IMR-90 (cell line): ENCODE data around the gene SIPA1L3. TPM values are rescaled to one million over a fixed set of nuclear protein-coding genes. Genes with fewer than 3 reads are reported as not detected.

ENCODE experiments used
- ATAC-seq: fragments of 200-7000 bp; cut with Tn5 transposase; 2 replicates; pipeline ENCODE4 v1.9.1; 2020; ENCODE audit warnings: low read depth, mild to moderate bottlenecking, moderate library complexity
- BruUV-seq: library from RNA; stranded (reverse); fragments of 400-500 nt; replicated peaks from 2 replicates; lab custom pipeline; 2021; lab: Mats Ljungman, UMichigan
- CTCF ChIA-PET: fragments of 300-600 bp; formaldehyde crosslinking; extraction: SDS; loops from one replicate; lab custom pipeline; 2021; ENCODE audit warnings: antibody characterized with exemption; lab: Yijun Ruan, JAX
- POLR2A ChIA-PET: fragments of 300-600 bp; sonication (Branson Sonifier 250); formaldehyde crosslinking; loops from one replicate; lab custom pipeline; 2022; ENCODE audit warnings: antibody characterized with exemption; ENCODE audit not compliant: unreplicated experiment; lab: Charles Lee
- DNase-seq: peaks from one replicate; pipeline ENCODE4 v3.0.0; 2013
- H2AFZ ChIP-seq: replicated peaks from 2 replicates; pipeline ENCODE3; 2013; ENCODE audit warnings: low read length, mild to moderate bottlenecking; ENCODE audit not compliant: poor library complexity
- H2AK5ac ChIP-seq: 2 replicates; pipeline ENCODE4 v1.6.1; 2013; ENCODE audit warnings: low read depth, low read length, inconsistent platforms
- H2AK9ac ChIP-seq: replicated peaks from 2 replicates; pipeline ENCODE3; 2013; ENCODE audit warnings: mild to moderate bottlenecking, low read depth, low read length, moderate library complexity; ENCODE audit not compliant: poor library complexity
- H2BK120ac ChIP-seq: 2 replicates; pipeline ENCODE4 v1.6.1; 2013; ENCODE audit warnings: low read depth, low read length, inconsistent platforms
- H2BK15ac ChIP-seq: 3 replicates; pipeline ENCODE4 v1.6.1; 2013; ENCODE audit warnings: low read depth, low read length, inconsistent platforms
- H2BK20ac ChIP-seq: 2 replicates; pipeline ENCODE4 v1.6.1; 2013; ENCODE audit warnings: low read depth, mild to moderate bottlenecking, inconsistent platforms, low read length, moderate library complexity
- H2BK5ac ChIP-seq: 2 replicates; pipeline ENCODE4 v1.6.1; 2013; ENCODE audit warnings: mild to moderate bottlenecking, low read depth, low read length, inconsistent platforms; ENCODE audit not compliant: poor library complexity, severe bottlenecking
- H3K14ac ChIP-seq: replicated peaks from 2 replicates; pipeline ENCODE4 v1.6.1; 2013; ENCODE audit warnings: low read depth, low read length, inconsistent platforms
- H3K18ac ChIP-seq: 2 replicates; pipeline ENCODE4 v1.6.1; 2013; ENCODE audit warnings: low read depth, low read length, control low read depth
- H3K23ac ChIP-seq: 2 replicates; pipeline ENCODE4 v1.6.1; 2013; ENCODE audit warnings: low read depth, low read length, inconsistent platforms
- H3K27ac ChIP-seq: 2 replicates; pipeline ENCODE4 v1.5.1; 2013; ENCODE audit warnings: mild to moderate bottlenecking, control low read depth, low read length; ENCODE audit not compliant: insufficient read depth
- H3K27me3 ChIP-seq: 2 replicates; pipeline ENCODE4 v1.6.1; 2013; ENCODE audit warnings: low read length; ENCODE audit not compliant: control insufficient read depth, insufficient read depth
- H3K36me3 ChIP-seq: 2 replicates; pipeline ENCODE4 v1.6.1; 2013; ENCODE audit warnings: low read length, mixed read lengths; ENCODE audit not compliant: control insufficient read depth, insufficient read depth
- H3K4ac ChIP-seq: 2 replicates; pipeline ENCODE4 v1.6.1; 2013; ENCODE audit warnings: low read depth, low read length, inconsistent platforms
- H3K4me1 ChIP-seq: 2 replicates; pipeline ENCODE4 v1.6.1; 2013; ENCODE audit warnings: low read length, mixed read lengths; ENCODE audit not compliant: control insufficient read depth, insufficient read depth
- H3K4me2 ChIP-seq: 2 replicates; pipeline ENCODE4 v1.6.1; 2013; ENCODE audit warnings: low read depth, mild to moderate bottlenecking, control low read depth, low read length, moderate library complexity
- H3K4me3 ChIP-seq: 2 replicates; pipeline ENCODE4 v1.5.1; 2013; ENCODE audit warnings: low read depth, mild to moderate bottlenecking, control low read depth, low read length, moderate library complexity; ENCODE audit not compliant: insufficient read depth
- H3K56ac ChIP-seq: 2 replicates; pipeline ENCODE4 v1.6.1; 2013; ENCODE audit warnings: low read length, inconsistent platforms; ENCODE audit not compliant: insufficient read depth; ENCODE audit errors: extremely low read depth
- H3K79me1 ChIP-seq, 2 experiments: 2 replicates each; pipeline ENCODE4 v1.6.1; 2013; ENCODE audit warnings: low read length in 2 of 2, inconsistent platforms in 1 of 2, low read depth in 1 of 2
- H3K9ac ChIP-seq: 2 replicates; pipeline ENCODE4 v1.6.1; 2013; ENCODE audit warnings: low read depth, low read length, control low read depth
- H3K9me1 ChIP-seq: 2 replicates; pipeline ENCODE4 v1.6.1; 2013; ENCODE audit warnings: low read length, inconsistent platforms; ENCODE audit not compliant: insufficient read depth
- H3K9me3 ChIP-seq: 2 replicates; pipeline ENCODE4 v1.6.1; 2013; ENCODE audit warnings: low read length; ENCODE audit not compliant: control insufficient read depth, insufficient read depth
- H4K20me1 ChIP-seq: 2 replicates; pipeline ENCODE4 v1.6.1; 2013; ENCODE audit warnings: low read length, inconsistent platforms; ENCODE audit not compliant: insufficient read depth
- H4K5ac ChIP-seq: 2 replicates; pipeline ENCODE4 v1.6.1; 2013; ENCODE audit warnings: mild to moderate bottlenecking, low read depth, low read length, control low read depth
- H4K8ac ChIP-seq, 2 experiments: 2 replicates each; pipeline ENCODE4 v1.6.1; 2013; ENCODE audit warnings: low read depth in 2 of 2, low read length in 2 of 2, control low read depth in 1 of 2, inconsistent platforms in 1 of 2
- H4K91ac ChIP-seq: 2 replicates; pipeline ENCODE4 v1.6.1; 2013; ENCODE audit warnings: low read depth, low read length, inconsistent platforms; ENCODE audit not compliant: insufficient read depth
- CHD1 ChIP-seq: IDR thresholded peaks from 2 replicates; pipeline ENCODE4 v1.6.1; 2012; ENCODE audit warnings: low read depth, low read length, improper control_type of control experiment
- MAZ ChIP-seq: IDR thresholded peaks from 2 replicates; pipeline ENCODE4 v1.6.1; 2012; ENCODE audit warnings: low read depth, mild to moderate bottlenecking, low read length, improper control_type of control experiment, moderate library complexity, borderline replicate concordance
- NFE2L2 ChIP-seq: fragments of 150-350 bp; IDR thresholded peaks from 2 replicates; pipeline ENCODE4 v1.6.1; 2016; ENCODE audit warnings: low read depth, mild to moderate bottlenecking, low read length
- RAD21 ChIP-seq: IDR thresholded peaks from 2 replicates; pipeline ENCODE4 v1.6.1; 2012; ENCODE audit warnings: low read length, improper control_type of control experiment
- RCOR1 ChIP-seq: IDR thresholded peaks from 2 replicates; pipeline ENCODE4 v1.6.1; 2012; ENCODE audit warnings: mild to moderate bottlenecking, low read length, improper control_type of control experiment; ENCODE audit not compliant: insufficient replicate concordance
- SMC3 ChIP-seq: fragments of 150-350 bp; IDR thresholded peaks from 2 replicates; pipeline ENCODE4 v1.6.1; 2016; ENCODE audit warnings: low read depth, mild to moderate bottlenecking, antibody characterized with exemption, low read length, moderate library complexity
- WGBS, 2 experiments: methylation state at CpG; one replicate each; pipeline versions ENCODE4 v1.1.5 to v1.1.7; 2013; ENCODE audit warnings: missing lambda C conversion rate in 2 of 2; ENCODE audit not compliant: insufficient read length in 1 of 2; ENCODE audit errors: extremely low coverage in 2 of 2; 5-methylcytosine and 5-hydroxymethylcytosine counted together
- dilution Hi-C: fragments of 300-500 bp; cut with HindIII; formaldehyde crosslinking; loops from one replicate; pipeline ENCODE4 v1.14.3; 2018; ENCODE audit warnings: low sequenced_read_pairs; ENCODE audit not compliant: unreplicated experiment
- in situ Hi-C: fragments of 300-500 bp; cut with MboI; formaldehyde crosslinking; loops from 3 replicates; pipeline ENCODE4 v1.14.3; 2019; ENCODE audit warnings: low sequenced_read_pairs, inconsistent platforms, mixed read lengths
- intact Hi-C: fragments of 100-400 bp; cut with micrococcal nuclease; formaldehyde crosslinking; loops from 2 replicates; pipeline ENCODE4 v1.10.0; 2022
- polyA plus RNA-seq, 3 experiments: library from polyadenylated mRNA; depleted of rRNA; stranded (reverse); fragments of >200 nt; gene quantifications; 2 replicates each; pipeline ENCODE4 v1.2.3, GENCODE V29; 2012; ENCODE audit warnings: low replicate concordance in 1 of 3
- total RNA-seq: library from RNA; depleted of rRNA; stranded (reverse); fragments of >200 nt; gene quantifications from 2 replicates; pipeline ENCODE4 v1.2.3, GENCODE V29; 2012
- TF ChIP-seq, protein P1 (sequence below): conservative IDR thresholded peaks from 2 replicates; pipeline ENCODE4 v1.5.1; 2012; ENCODE audit warnings: mild to moderate bottlenecking, low read depth, low read length, improper control_type of control experiment
- TF ChIP-seq, protein P2 (sequence below): fragments of 150-350 bp; IDR thresholded peaks from 2 replicates; pipeline ENCODE4 v1.6.1; 2017; ENCODE audit warnings: mild to moderate bottlenecking, antibody characterized with exemption, low read length, low read depth
- TF ChIP-seq, protein P3 (sequence below): fragments of 150-350 bp; IDR thresholded peaks from 2 replicates; pipeline ENCODE4 v1.6.1; 2016; ENCODE audit warnings: low read depth, mild to moderate bottlenecking, low read length, moderate library complexity, borderline replicate concordance

SIPA1L3 gene
- total and polyA plus RNA-seq, 2 of the 4 experiments (the other 2 are of a cell fraction) = 4.1 to 9.4 TPM

DNA sequence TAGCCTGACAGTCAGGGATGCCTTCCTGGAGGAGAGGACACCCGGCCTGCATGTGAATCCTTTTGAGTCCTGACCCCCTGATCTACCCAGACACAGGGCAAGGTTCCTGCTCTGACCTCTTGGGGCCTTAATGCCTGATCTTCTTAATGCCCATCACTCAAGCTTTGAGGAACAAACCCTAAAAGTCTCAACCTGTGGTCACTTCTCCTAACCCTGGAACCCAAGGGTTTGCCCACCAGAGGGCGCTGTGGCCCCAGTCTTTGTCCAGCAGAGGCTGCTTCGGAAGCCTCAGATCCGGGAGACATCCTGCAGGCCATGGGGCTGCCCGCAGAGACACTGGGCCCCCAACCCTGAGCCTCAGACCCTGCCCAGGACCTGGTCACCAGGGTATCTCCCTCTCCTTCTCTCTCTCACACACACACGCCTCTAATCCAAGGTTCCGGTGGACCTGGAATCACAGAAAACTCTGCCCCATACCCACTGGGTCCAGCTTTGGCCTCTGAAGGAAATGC, 326.8 kb downstream of the SIPA1L3 start:
- Histone ChIP-seq H3K9me1 (no peaks in the 10 kb centered on the region), H4K8ac (peak overlapping the region; percentile 10 to 93; a peak in 2 of 4 replicates), H3K79me1 (no peaks in the 10 kb centered on the region), H2AFZ (peak overlapping the region; percentile 95), H2BK15ac (no peak overlapping the region), H3K36me3 (no peaks in the 10 kb centered on the region), H2BK120ac (no peak overlapping the region), H3K4me2 (no peak overlapping the region), H3K27ac (no peak overlapping the region), H3K4me3 (no peak overlapping the region), H4K20me1 (no peaks in the 10 kb centered on the region), H3K56ac (no peak overlapping the region), H2BK5ac (no peak overlapping the region), H3K27me3 (peaks cover 5% of the 10 kb centered on the region; the same call in 1 of the 2 replicates), H3K4me1 (no peaks in the 10 kb centered on the region), H3K23ac (no peak overlapping the region), H4K91ac (no peak overlapping the region), H3K18ac (no peak overlapping the region), H4K5ac (peak overlapping the region; percentile 82; the same call in 1 of the 2 replicates), H3K4ac (no peak overlapping the region), H2AK9ac (peak overlapping the region; percentile 66), H2BK20ac (no peak overlapping the region), H3K9me3 (no peaks in the 10 kb centered on the region), H2AK5ac (no peak overlapping the region), H3K14ac (no peak overlapping the region), H3K9ac (no peak overlapping the region)
- WGBS, 2 experiments = 55% methylated on average over 4 of the region's 7 CpGs; no CpG with 5 or more reads in 1 of the 2 experiments
- peak; percentile 41 for ATAC-seq
- in situ Hi-C loops = loop anchor here (5.0 to 25.0 kb wide), 3 partner anchors 99 to 404 kb away; partner anchors contain the start of gene ACTN4
- no TSS peak for BruUV-seq
- intact Hi-C loops = loop anchor here (1.0 to 10.0 kb wide), 4 partner anchors 102 to 401 kb away; partner anchors contain the start of genes CATSPERG, GGN and SPRED3
- ChIA-PET POLR2A (interaction anchor here (0.5 kb wide), 1 partner anchor 133 kb away, joined by 11 read pairs; no protein-coding TSS in a partner anchor), CTCF (interaction anchor here (0.6 to 1.9 kb wide), 4 partner anchors 67 to 124 kb away, joined by 3 to 6 read pairs (median 4); partner anchors contain the start of genes CATSPERG and KCNK6)
- no peak for TF ChIP-seq CHD1
- TF ChIP-seq, protein P1, sequence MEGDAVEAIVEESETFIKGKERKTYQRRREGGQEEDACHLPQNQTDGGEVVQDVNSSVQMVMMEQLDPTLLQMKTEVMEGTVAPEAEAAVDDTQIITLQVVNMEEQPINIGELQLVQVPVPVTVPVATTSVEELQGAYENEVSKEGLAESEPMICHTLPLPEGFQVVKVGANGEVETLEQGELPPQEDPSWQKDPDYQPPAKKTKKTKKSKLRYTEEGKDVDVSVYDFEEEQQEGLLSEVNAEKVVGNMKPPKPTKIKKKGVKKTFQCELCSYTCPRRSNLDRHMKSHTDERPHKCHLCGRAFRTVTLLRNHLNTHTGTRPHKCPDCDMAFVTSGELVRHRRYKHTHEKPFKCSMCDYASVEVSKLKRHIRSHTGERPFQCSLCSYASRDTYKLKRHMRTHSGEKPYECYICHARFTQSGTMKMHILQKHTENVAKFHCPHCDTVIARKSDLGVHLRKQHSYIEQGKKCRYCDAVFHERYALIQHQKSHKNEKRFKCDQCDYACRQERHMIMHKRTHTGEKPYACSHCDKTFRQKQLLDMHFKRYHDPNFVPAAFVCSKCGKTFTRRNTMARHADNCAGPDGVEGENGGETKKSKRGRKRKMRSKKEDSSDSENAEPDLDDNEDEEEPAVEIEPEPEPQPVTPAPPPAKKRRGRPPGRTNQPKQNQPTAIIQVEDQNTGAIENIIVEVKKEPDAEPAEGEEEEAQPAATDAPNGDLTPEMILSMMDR = peak; percentile 81
- TF ChIP-seq, protein P2, sequence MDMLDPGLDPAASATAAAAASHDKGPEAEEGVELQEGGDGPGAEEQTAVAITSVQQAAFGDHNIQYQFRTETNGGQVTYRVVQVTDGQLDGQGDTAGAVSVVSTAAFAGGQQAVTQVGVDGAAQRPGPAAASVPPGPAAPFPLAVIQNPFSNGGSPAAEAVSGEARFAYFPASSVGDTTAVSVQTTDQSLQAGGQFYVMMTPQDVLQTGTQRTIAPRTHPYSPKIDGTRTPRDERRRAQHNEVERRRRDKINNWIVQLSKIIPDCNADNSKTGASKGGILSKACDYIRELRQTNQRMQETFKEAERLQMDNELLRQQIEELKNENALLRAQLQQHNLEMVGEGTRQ = no peak
- TF ChIP-seq, protein P3, sequence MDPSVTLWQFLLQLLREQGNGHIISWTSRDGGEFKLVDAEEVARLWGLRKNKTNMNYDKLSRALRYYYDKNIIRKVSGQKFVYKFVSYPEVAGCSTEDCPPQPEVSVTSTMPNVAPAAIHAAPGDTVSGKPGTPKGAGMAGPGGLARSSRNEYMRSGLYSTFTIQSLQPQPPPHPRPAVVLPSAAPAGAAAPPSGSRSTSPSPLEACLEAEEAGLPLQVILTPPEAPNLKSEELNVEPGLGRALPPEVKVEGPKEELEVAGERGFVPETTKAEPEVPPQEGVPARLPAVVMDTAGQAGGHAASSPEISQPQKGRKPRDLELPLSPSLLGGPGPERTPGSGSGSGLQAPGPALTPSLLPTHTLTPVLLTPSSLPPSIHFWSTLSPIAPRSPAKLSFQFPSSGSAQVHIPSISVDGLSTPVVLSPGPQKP = no peak
- peak; percentile 91 for TF ChIP-seq RAD21
- TF ChIP-seq RCOR1 = no peak
- no peak for TF ChIP-seq MAZ
- TF ChIP-seq SMC3 = peak; percentile 91
- no peak for TF ChIP-seq NFE2L2
- dilution Hi-C loops = no loop called here
- DNase-seq = peak; percentile 59
